Neural progenitor cell (in vitro differentiated cells): Measurements from ENCODE around the gene ANKRD13D. TPM values are rescaled to one million over a fixed set of nuclear protein-coding genes. Genes with fewer than 3 reads are reported as not detected.

Experiments used
- DNase-seq: peaks from one replicate; pipeline ENCODE4 v3.0.0-alpha.2; 2016; ENCODE audit warnings: low spot score
- H2AFZ ChIP-seq: fragments of 200-600 bp; sonication (generic); replicated peaks from 2 replicates; pipeline ENCODE4 v1.6.1; 2016; ENCODE audit warnings: antibody characterized with exemption
- H3F3A ChIP-seq: fragments of 200-600 bp; sonication (generic); 2 replicates; pipeline ENCODE4 v1.6.1; 2016; ENCODE audit warnings: antibody characterized with exemption, low read depth
- H3K27ac ChIP-seq: fragments of 200-600 bp; sonication (generic); 2 replicates; pipeline ENCODE4 v1.5.1; 2016; ENCODE audit warnings: mild to moderate bottlenecking
- H3K27me3 ChIP-seq: fragments of 200-600 bp; sonication (generic); 2 replicates; pipeline ENCODE4 v1.6.1; 2016; ENCODE audit warnings: mild to moderate bottlenecking, moderate library complexity
- H3K36me3 ChIP-seq: fragments of 200-600 bp; sonication (generic); 2 replicates; pipeline ENCODE4 v1.5.1; 2016
- H3K4me1 ChIP-seq: fragments of 200-600 bp; sonication (generic); 2 replicates; pipeline ENCODE4 v1.6.1; 2016; ENCODE audit warnings: mixed run types
- H3K4me2 ChIP-seq: fragments of 200-600 bp; sonication (generic); 2 replicates; pipeline ENCODE4 v1.6.1; 2016
- H3K4me3 ChIP-seq: fragments of 200-600 bp; sonication (generic); 2 replicates; pipeline ENCODE4 v1.5.1; 2016
- H3K79me2 ChIP-seq: fragments of 200-600 bp; sonication (generic); 2 replicates; pipeline ENCODE4 v1.6.1; 2016; ENCODE audit warnings: low read depth
- H3K9ac ChIP-seq: fragments of 200-600 bp; sonication (generic); 2 replicates; pipeline ENCODE4 v1.6.1; 2016
- H3K9me3 ChIP-seq: fragments of 200-600 bp; sonication (generic); 2 replicates; pipeline ENCODE4 v1.5.1; 2016; ENCODE audit warnings: low read depth
- H4K20me1 ChIP-seq: fragments of 200-600 bp; sonication (generic); 2 replicates; pipeline ENCODE4 v1.6.1; 2016; ENCODE audit warnings: low read depth
- H3K27ac Mint-ChIP-seq: 3 replicates; pipeline ENCODE4 v1.8.0; 2021; ENCODE audit warnings: mixed read lengths
- H3K27me3 Mint-ChIP-seq: 2 replicates; pipeline ENCODE4 v1.8.0; 2022; ENCODE audit warnings: low read depth, mild to moderate bottlenecking, inconsistent platforms, moderate library complexity, mixed read lengths; ENCODE audit not compliant: insufficient read depth
- H3K36me3 Mint-ChIP-seq: 3 replicates; pipeline ENCODE4 v1.8.0; 2021; ENCODE audit warnings: mixed read lengths
- H3K4me1 Mint-ChIP-seq: 3 replicates; pipeline ENCODE4 v1.8.0; 2021; ENCODE audit warnings: mixed read lengths
- H3K4me3 Mint-ChIP-seq: 3 replicates; pipeline ENCODE4 v1.8.0; 2021; ENCODE audit warnings: mild to moderate bottlenecking, moderate library complexity, mixed read lengths
- H3K9me3 Mint-ChIP-seq: 3 replicates; pipeline ENCODE4 v1.8.0; 2020; ENCODE audit warnings: mixed read lengths
- EZH2 ChIP-seq: fragments of 200-600 bp; sonication (generic); IDR thresholded peaks from 2 replicates; pipeline ENCODE4 v1.6.1; 2017; ENCODE audit warnings: antibody characterized with exemption, mild to moderate bottlenecking, moderate library complexity
- EZH2phosphoT487 ChIP-seq: fragments of 200-600 bp; sonication (generic); IDR thresholded peaks from 2 replicates; pipeline ENCODE4 v1.6.1; 2017; ENCODE audit warnings: antibody characterized with exemption
- total RNA-seq: library from RNA; depleted of rRNA; stranded (reverse); fragments of >200 nt; gene quantifications from 2 replicates; pipeline ENCODE4 v1.2.3, GENCODE V29; 2015; ENCODE audit warnings: low replicate concordance
- TF ChIP-seq, protein P1 (sequence below): fragments of 200-600 bp; sonication (generic); IDR thresholded peaks from 2 replicates; pipeline ENCODE4 v1.5.1; 2017; ENCODE audit warnings: antibody characterized with exemption, mild to moderate bottlenecking

The ANKRD13D gene
- total RNA-seq, 1 donor from 2014 or later, result 21.0 TPM

DNA sequence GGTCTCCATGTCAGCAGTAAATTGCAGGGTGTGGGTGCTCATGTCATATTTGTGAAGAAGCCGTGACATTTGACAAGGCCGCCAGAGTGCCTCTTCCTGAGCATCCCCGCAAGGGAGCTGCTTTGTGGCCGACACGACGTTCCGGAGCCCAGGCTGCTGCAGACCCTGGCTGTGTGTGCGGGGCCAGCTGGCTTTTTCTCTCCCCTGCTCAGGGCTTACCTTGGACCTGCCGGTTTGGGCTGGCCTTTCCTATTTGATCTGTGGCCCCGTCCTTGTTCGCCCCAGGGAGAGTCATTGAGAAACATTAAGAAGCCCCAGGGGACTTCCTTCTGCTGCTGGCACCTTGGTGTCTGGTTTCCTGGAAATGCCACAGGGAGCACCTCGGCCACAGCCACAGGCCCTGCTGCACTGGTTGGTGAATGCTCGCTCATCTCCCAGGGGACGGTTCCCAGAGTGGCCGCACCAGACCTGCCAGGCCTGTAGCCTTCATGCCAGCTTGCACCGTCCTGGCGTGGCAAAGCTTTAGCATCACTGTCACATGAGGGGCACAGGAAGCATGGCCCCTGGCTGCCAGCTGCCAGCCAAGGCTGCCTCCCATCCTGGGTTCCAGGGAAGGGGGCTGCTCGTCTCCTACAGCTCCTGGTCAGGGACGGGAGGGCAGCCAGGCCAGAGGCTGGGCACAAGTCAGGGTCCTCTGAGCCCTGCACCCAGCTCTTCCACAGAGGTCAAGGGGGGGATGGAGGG, 17.4 kb upstream of the ANKRD13D start:
- no peak overlapping the region for H3K9ac ChIP-seq
- no peak overlapping the region for H3K27ac ChIP-seq
- H3F3A ChIP-seq, result peaks cover 30% of the 10 kb centered on the region
- no peaks in the 10 kb centered on the region for H3K9me3 ChIP-seq
- no peaks in the 10 kb centered on the region for H3K27me3 ChIP-seq
- peaks cover 95% of the 10 kb centered on the region for H3K79me2 ChIP-seq
- H3K4me1 ChIP-seq, result peaks cover 35% of the 10 kb centered on the region
- Mint-ChIP-seq H3K4me1 (peaks cover 48% of the 10 kb centered on the region), H3K9me3 (no peaks in the 10 kb centered on the region), H3K27ac (no peak overlapping the region), H3K36me3 (no peaks in the 10 kb centered on the region), H3K27me3 (no peaks in the 10 kb centered on the region), H3K4me3 (no peak overlapping the region)
- DNase-seq, result no peak
- H3K36me3 ChIP-seq, result no peaks in the 10 kb centered on the region
- H4K20me1 ChIP-seq, result peaks cover 92% of the 10 kb centered on the region
- H2AFZ ChIP-seq, result no peak overlapping the region
- no peak overlapping the region for H3K4me3 ChIP-seq
- H3K4me2 ChIP-seq, result no peak overlapping the region
- no peak for TF ChIP-seq EZH2
- TF ChIP-seq EZH2phosphoT487, result no peak
- TF ChIP-seq, protein P1, sequence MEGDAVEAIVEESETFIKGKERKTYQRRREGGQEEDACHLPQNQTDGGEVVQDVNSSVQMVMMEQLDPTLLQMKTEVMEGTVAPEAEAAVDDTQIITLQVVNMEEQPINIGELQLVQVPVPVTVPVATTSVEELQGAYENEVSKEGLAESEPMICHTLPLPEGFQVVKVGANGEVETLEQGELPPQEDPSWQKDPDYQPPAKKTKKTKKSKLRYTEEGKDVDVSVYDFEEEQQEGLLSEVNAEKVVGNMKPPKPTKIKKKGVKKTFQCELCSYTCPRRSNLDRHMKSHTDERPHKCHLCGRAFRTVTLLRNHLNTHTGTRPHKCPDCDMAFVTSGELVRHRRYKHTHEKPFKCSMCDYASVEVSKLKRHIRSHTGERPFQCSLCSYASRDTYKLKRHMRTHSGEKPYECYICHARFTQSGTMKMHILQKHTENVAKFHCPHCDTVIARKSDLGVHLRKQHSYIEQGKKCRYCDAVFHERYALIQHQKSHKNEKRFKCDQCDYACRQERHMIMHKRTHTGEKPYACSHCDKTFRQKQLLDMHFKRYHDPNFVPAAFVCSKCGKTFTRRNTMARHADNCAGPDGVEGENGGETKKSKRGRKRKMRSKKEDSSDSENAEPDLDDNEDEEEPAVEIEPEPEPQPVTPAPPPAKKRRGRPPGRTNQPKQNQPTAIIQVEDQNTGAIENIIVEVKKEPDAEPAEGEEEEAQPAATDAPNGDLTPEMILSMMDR, result no peak

DNA sequence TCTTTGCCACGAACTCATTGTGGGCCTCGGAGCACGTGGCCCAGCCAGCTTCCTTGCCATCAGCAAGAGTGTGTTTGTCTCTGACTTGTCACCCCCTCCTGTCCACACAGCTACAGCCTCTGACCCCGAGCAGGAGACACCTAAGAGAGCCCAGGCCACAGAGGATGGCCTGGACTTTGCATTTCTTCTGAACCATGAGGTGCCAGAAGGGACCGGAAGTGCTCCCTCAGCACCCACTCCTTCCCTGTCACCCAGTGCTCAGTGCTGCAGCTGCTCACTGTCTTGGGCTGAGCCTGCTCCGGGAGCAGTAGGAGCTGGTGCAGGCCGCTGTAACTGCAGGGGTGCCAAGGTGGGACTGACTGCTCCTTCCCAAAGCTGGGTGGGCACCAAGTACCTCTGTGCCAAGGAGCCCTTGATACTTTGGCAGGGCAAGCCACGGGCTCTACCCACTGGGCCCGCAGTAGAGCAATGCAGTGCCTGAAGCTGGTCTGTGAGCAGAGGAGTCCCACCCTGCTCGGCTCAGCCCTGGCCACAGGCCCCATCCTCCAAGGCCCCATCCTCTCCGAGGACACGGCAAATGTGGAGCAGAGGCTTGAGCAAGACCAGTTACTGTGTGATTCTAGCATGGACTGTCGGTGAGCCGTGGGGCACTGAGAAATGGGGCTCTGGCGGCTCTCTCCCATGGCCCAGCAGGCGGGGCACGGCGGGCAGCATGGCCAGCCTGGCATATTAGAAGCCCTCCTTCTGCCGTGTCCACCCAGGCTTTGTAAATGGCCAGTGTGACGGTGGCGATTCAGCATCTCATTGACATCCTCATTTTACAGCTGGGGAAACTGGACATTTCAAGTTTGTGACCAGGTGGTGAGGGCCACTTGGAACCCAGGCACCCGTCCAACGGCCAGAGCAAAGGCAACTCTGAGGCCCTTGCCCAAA, 16.5 kb upstream of the ANKRD13D start:
- Histone ChIP-seq H3K79me2 (peaks cover 89% of the 10 kb centered on the region), H3K4me3 (no peak overlapping the region), H3K4me2 (no peak overlapping the region), H3K27me3 (no peaks in the 10 kb centered on the region), H3K9ac (no peak overlapping the region), H3K4me1 (peaks cover 39% of the 10 kb centered on the region), H3K9me3 (no peaks in the 10 kb centered on the region), H3K27ac (no peak overlapping the region), H3F3A (peaks cover 38% of the 10 kb centered on the region), H4K20me1 (peaks cover 95% of the 10 kb centered on the region), H3K36me3 (no peaks in the 10 kb centered on the region), H2AFZ (no peak overlapping the region)
- DNase-seq, result no peak
- H3K27me3 Mint-ChIP-seq, result no peaks in the 10 kb centered on the region
- H3K27ac Mint-ChIP-seq, result no peak overlapping the region
- H3K36me3 Mint-ChIP-seq, result no peaks in the 10 kb centered on the region
- TF ChIP-seq EZH2, result no peak
- no peak for TF ChIP-seq EZH2phosphoT487
- TF ChIP-seq, protein P1, result no peak
- H3K9me3 Mint-ChIP-seq, result no peaks in the 10 kb centered on the region
- peaks cover 48% of the 10 kb centered on the region for H3K4me1 Mint-ChIP-seq
- no peak overlapping the region for H3K4me3 Mint-ChIP-seq

DNA sequence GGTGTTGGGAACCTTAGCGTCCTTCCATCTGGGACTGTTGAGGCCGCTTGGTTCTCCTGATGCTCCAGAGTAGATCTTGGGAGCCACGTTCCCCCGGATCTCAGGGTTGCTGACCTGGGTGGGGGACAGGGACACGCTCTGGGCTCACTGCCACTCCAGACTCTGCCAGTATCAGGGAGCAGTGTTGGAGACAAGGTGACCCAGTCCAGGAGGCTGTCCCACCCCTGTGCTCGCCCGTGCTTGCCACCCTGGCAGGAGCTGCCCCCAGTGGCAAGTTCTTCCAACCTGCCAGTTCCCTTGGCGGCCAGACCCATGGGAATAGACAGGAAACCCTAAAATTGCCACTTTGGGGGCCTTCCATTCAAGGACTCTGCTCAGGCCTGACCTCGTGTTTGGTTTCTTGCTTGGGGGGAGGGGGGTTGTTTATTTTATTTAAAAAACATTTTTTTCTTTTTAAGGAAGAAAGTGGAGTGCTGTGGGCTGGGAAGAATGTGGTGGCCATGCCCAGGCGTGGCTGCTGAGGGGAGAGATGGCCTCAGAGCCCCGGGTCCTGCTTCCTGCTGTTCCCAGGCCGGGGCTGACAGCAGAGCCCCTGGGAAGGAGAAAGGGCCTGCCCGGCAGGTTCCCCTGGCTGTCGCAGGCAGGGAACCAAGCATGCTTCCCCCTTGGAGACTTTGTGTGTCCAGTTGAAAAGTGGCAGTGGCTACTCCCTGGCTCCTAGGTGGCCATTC, 15.7 kb upstream of the ANKRD13D start:
- Histone ChIP-seq H3K9me3 (no peaks in the 10 kb centered on the region), H3K4me3 (no peak overlapping the region), H3K27me3 (no peaks in the 10 kb centered on the region), H3F3A (peaks cover 35% of the 10 kb centered on the region), H3K4me2 (no peak overlapping the region), H3K9ac (no peak overlapping the region), H4K20me1 (peaks cover 92% of the 10 kb centered on the region), H3K36me3 (no peaks in the 10 kb centered on the region), H3K27ac (no peak overlapping the region), H2AFZ (no peak overlapping the region), H3K79me2 (peaks cover 81% of the 10 kb centered on the region), H3K4me1 (peaks cover 41% of the 10 kb centered on the region)
- H3K27ac Mint-ChIP-seq, result no peak overlapping the region
- peaks cover 43% of the 10 kb centered on the region for H3K4me1 Mint-ChIP-seq
- H3K27me3 Mint-ChIP-seq, result no peaks in the 10 kb centered on the region
- no peak overlapping the region for H3K4me3 Mint-ChIP-seq
- no peaks in the 10 kb centered on the region for H3K36me3 Mint-ChIP-seq
- DNase-seq, result no peak
- H3K9me3 Mint-ChIP-seq, result no peaks in the 10 kb centered on the region
- TF ChIP-seq, protein P1, result no peak
- TF ChIP-seq EZH2phosphoT487, result no peak
- no peak for TF ChIP-seq EZH2
